ENCODE measurements around the gene SLC16A10. TPM values are rescaled to one million over a fixed set of nuclear protein-coding genes. Genes with fewer than 3 reads are reported as not detected.

The SLC16A10 gene
- total RNA-seq, 1 donor from 2014 or later, result 1.9 TPM

Other genes with a start within 250 kb of the SLC16A10 start
- gene AMD1, start 212.7 kb upstream of the SLC16A10 start, total RNA-seq, result 86.2 and 97.2 TPM in 2 replicates
- 97.2 and 114 TPM in 2 replicates for gene GTF3C6, start 128.8 kb upstream of the SLC16A10 start, total RNA-seq
- gene RPF2, start 105.5 kb upstream of the SLC16A10 start, total RNA-seq, result 50.1 and 66.8 TPM in 2 replicates

Data from myocyte (in vitro differentiated cells).